Subcutaneous adipose tissue (tissue), 4 donors: Measurements from ENCODE around the gene DNMT1. TPM values are rescaled to one million over a fixed set of nuclear protein-coding genes. Genes with fewer than 3 reads are reported as not detected.
A peak's percentile ranks its signal among the peaks of the same experiment; 100 is the strongest.

Experiments used
- CTCF ChIP-seq: fragments of 450-650 bp; IDR thresholded peaks from one replicate; pipeline ENCODE4 v1.5.1; 2016; ENCODE audit warnings: low read depth, mild to moderate bottlenecking, control low read depth, antibody characterized with exemption, moderate library complexity
- small RNA-seq: library from RNA; depleted of rRNA; stranded (forward); fragments of <200 nt; gene quantifications from one replicate; pipeline ENCODE3, GENCODE V24; 2016
- total RNA-seq, 4 donors: library from RNA; depleted of rRNA; stranded (reverse); fragments of >200 nt; gene quantifications; one replicate each; pipeline ENCODE4 v1.1.0, GENCODE V29; 2016

The DNMT1 gene
- total RNA-seq, 4 donors from 2014 or later = 25.5 to 60.7 (median 41.5) TPM

- no peak for TF ChIP-seq CTCF
Measured at GRCh38 chr19:10087296-10088061, 107.3 kb downstream of the DNMT1 start.

GRCh38 chr19:10086591-10087192 lies 108.1 kb downstream of the DNMT1 start:
- TF ChIP-seq CTCF = no peak

GRCh38 chr19:10085641-10086590 lies 108.8 kb downstream of the DNMT1 start, which contains the start of gene SHFL:
TSS of gene SHFL (plus strand) at chr19:10086317. CDS start at chr19:10086428, 111 bp downstream.
- TF ChIP-seq CTCF = no peak

- TF ChIP-seq CTCF = no peak
Measured at GRCh38 chr19:10084803-10085202, 110.0 kb downstream of the DNMT1 start.

GRCh38 chr19:10083911-10084310 lies 110.8 kb downstream of the DNMT1 start:
- no peak for TF ChIP-seq CTCF

Small RNA genes within 50 kb of the gene (small RNA-seq; reads per million reads assigned to genes)
- not detected for gene MIR4322
- 155 reads per million, percentile 98 among the genes with 10 or more reads in this experiment for gene SNORD105
- 11,340 reads per million, percentile 100 among the genes with 10 or more reads in this experiment for gene SNORD105B

Other genes starting within 250 kb of the DNMT1 start
- gene COL5A3, start 184.4 kb downstream of the DNMT1 start, total RNA-seq = 10 to 100 TPM; 18.8 to 79.1 (median 35.0) TPM
- gene RDH8, start 181.5 kb downstream of the DNMT1 start, total RNA-seq = 1 to 10 TPM in 1 of 4 donors, not detected in 3; 1.3 TPM
- 10 to 100 TPM in 3 of 4 donors, 1 to 10 TPM in 1; 8.6 to 36.7 (median 25.6) TPM for gene SHFL, start 108.6 kb downstream of the DNMT1 start, total RNA-seq
- gene ANGPTL6, start 92.3 kb downstream of the DNMT1 start, total RNA-seq = under 1 TPM in 1 of 4 donors, not detected in 3; 0.85 TPM
- 10 to 100 TPM; 14.2 to 31.8 (median 15.0) TPM for gene PPAN, start 88.6 kb downstream of the DNMT1 start, total RNA-seq
- 10 to 100 TPM in 1 of 4 donors, 1 to 10 TPM in 2, not detected in 1; 2.4 to 16.8 (median 5.7) TPM for gene P2RY11, start 83.3 kb downstream of the DNMT1 start, total RNA-seq
- gene EIF3G, start 75.1 kb downstream of the DNMT1 start, total RNA-seq = 100 to 1,000 TPM; 163 to 283 (median 235) TPM
- gene S1PR2, start 36.4 kb upstream of the DNMT1 start, total RNA-seq = 10 to 100 TPM in 1 of 4 donors, 1 to 10 TPM in 3; 7.7 to 10.1 (median 9.1) TPM
- gene MRPL4, start 57.3 kb upstream of the DNMT1 start, total RNA-seq = 10 to 100 TPM; 30.6 to 60.8 (median 31.0) TPM
- gene ICAM1, start 76.2 kb upstream of the DNMT1 start, total RNA-seq = 10 to 100 TPM; 11.4 to 43.4 (median 31.9) TPM
- gene ICAM4, start 92.0 kb upstream of the DNMT1 start, total RNA-seq = 1 to 10 TPM in 2 of 4 donors, not detected in 2; 1.1 to 2.4 TPM
- gene ICAM5, start 95.0 kb upstream of the DNMT1 start, total RNA-seq = under 1 TPM; 0.16 to 0.68 (median 0.52) TPM
- 1 to 10 TPM in 3 of 4 donors, under 1 TPM in 1; 0.49 to 5.8 (median 2.2) TPM for gene ZGLP1, start 114.9 kb upstream of the DNMT1 start, total RNA-seq
- gene FDX2, start 121.1 kb upstream of the DNMT1 start, total RNA-seq = 10 to 100 TPM in 2 of 4 donors, 1 to 10 TPM in 2; 7.3 to 17.2 (median 9.1) TPM
- 10 to 100 TPM in 1 of 4 donors, 1 to 10 TPM in 3; 5.9 to 22.4 (median 8.2) TPM for gene RAVER1, start 138.6 kb upstream of the DNMT1 start, total RNA-seq
- gene ICAM3, start 144.7 kb upstream of the DNMT1 start, total RNA-seq = 10 to 100 TPM in 1 of 4 donors, 1 to 10 TPM in 3; 4.9 to 17.3 (median 9.2) TPM
- 10 to 100 TPM; 59.2 to 94.4 (median 75.9) TPM for gene TYK2, start 185.6 kb upstream of the DNMT1 start, total RNA-seq
- gene CDC37, start 208.6 kb upstream of the DNMT1 start, total RNA-seq = 100 to 1,000 TPM in 2 of 4 donors, 10 to 100 TPM in 2; 85.3 to 181 (median 119) TPM
- 10 to 100 TPM; 14.3 to 26.6 (median 17.8) TPM for gene PDE4A, start 225.6 kb upstream of the DNMT1 start, total RNA-seq